ENCODE results near the gene DUSP22.
A peak's percentile ranks its signal among the peaks of the same experiment; 100 is the strongest.

Gene DUSP22

DNA sequence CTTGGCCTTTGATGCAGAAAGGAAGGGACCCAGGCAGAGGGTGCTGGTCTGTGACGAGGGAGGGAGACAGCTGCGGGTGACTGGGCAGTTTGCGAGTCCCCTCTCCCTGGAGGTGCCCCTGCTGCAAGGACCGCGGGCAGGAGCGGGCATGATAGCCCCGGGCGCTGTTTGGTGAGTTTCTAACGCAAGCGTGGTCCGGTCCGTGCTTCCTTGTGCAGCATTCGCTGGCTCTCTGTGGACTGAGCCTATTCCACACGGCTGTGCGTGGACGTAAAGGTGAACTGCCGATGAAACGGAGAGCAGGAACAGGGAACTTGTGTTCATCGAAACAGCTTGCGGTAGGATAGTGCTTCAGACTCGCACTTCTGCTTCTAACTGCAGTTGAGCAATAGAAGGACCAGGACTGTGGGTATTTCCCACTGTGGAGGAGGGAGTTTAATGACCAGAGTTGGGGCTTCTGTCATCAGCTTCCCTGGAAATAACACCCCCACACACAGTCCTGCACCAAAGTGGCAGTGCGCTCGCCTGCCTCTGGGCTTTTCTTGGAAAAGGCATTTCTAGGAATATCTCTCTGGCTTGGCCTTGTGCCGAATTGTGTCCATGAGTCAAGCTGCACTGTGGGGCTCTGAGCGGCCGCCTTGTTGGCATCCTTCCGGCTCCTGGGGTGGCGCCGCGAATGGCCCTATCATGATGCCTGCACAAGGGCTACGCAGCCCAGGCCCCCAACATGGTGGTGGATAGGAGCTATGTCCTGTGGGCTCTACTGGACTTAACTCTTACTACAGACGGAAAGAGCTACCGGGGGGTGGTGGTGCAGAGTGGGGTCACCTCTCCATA lies 48.9 kb downstream of the DUSP22 start:
- DNase-seq, result peak; percentile 27 to 71

DNA sequence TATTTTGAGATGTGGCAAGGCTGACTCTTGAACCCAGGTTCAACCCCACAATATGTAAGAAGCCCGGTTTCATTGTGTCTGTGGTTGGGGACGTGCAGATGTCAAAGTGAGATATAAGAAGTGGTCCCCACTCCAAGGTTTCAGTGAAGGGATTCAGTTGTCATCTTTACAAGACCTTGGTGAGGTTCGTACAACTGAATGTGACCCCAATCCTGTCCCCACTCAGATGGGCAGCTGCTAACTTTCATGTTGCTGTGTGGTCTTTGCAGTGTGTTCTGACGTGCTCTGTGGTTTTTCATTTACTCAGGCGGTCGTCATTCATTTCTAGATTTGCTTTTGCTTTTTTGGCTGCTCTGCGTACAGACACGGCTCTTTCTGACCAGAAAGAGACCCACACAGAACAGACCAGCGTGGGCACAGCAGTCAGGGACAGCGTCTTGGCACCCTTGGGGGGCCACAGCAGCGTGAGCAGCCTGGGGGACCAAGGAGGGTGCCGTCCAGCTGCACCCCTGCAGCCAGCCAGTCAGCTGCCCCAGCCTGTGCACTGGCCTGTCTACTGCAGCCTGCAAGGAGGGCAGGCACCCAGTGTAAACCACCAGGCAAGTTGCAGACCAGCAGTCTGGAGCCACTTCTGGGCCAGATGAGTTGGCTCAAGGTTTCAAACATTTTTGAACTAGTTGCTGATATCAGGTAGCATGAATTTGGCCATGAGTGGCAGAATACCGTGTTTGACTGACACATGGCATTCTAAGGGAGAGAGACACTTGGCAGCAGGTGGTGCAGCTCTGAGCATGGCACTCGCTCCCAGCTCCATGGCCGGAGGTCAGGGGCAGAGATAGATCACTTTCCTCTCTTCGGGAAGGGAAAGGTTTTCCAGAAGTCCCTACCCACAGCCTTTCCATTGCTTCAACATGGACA lies 49.9 kb downstream of the DUSP22 start:
- no peak for DNase-seq

GRCh38 chr6:342832-343179 lies 50.5 kb downstream of the DUSP22 start:
- DNase-seq, result no peak

DNA sequence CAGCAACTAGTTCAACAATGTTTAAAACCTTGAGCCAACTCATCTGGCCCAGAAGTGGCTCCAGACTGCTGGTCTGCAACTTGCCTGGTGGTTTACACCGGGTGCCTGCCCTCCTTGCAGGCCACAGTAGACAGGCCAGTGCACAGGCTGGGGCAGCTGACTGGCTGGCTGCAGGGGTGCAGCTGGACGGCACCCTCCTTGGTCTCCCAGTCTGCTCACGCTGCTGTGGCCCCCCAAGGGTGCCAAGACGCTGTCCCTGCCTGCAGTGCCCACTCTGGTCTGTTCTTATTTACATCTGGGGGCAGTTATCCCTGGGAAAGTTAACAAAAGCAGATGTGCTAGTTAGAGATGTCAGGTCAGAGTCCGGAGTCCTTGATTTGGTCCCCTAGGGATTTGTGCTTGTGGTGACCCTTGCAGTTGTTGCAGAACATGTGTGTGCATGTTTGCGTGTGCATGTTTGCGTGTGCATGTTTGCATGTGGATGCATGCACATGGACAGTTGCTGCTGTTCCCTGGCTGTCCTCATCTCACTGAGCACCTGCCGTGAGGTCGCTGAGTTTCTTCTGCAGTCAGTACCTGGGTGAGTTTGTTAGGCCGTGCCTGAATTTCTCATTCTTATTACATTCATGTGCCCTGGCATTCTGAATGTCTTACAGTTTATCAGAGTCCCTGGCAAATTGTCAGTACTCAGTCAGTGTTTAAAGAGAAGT lies 51.1 kb downstream of the DUSP22 start:
- DNase-seq, result no peak

GRCh38 chr6:343960-344815 lies 51.9 kb downstream of the DUSP22 start:
- DNase-seq, result no peak

DNA sequence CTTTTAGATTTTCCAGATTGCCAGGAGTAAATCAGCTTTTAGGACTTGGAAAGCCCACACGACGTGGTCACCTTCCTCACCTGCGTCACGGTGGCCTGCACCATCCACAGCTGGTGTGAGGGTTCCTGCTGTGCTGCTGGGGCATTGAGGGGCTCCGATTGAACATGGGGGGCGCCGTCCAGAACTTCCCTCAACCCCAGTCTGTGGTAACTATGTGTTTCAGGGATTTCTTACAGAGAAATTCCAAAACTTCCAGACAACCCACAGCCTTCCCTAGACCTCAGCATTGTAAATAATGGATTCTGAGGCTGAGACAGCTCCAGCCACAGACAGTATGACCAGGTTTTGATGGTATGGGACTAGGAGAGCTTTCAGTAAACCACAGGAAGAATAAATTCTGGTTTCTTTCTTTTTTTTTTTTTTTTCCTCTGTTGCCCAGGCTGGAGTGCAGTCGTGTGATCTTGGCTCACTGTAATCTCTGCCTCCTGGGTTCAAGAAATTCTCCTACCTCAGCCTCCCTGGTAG lies 52.6 kb downstream of the DUSP22 start:
- no peak for DNase-seq

DNA sequence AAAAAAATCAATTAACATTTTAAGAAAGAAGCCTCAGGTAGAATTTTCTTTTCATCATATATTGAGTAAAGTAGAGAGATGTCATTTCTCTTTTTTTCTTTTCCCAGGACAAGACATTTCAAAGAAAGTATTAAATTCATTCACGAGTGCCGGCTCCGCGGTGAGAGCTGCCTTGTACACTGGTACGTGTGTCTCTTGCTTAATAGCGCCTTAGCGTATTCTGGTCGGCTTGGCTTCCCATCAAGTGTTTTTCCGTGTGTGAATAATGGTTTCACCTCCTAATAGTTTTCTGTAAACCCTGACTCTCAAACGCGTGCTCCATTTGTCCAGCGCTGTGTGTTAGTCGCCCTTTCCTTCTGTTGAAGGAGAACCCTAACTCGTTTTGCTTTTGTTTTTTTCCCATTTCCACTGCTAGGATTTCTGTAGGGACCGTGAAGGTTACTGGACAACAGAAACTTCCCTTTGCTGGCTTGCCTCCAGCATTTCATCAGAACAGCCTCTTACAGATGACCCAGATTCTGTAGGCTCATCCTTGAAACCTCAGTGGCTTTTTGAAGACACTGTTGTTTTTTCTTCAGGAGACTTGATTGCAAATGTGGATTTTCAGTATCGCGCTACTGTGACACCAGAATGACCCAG lies 53.6 kb downstream of the DUSP22 start:
- no peak for DNase-seq

DNA sequence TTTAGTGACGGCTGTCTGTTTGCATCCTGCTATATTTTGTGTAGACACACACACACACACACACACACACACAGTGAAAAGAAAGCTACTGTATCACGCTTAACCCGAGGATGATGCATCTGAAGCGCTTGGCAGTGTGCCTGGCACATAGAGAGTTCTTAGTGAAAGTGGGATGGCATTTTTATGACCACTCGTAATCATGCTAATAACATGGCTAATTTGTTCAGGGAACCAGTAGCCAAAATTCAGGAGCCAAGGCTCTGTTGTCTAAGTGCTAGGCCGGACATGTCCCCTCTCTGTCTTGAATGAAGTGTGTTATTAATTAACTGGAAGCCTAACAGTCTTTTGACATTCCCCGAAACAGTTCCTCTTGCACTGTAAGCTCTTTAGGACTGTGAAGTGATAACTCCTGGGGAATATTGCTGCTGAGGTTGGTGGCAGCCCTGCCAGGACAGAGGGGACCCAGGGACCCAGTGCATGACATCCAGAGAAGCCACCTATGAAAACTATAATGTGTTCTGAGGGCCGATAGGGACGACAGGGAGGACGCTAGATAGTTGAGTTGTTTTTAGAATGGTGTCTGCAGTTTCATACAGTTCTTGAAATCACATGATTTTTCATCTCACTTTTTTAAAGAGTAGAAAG lies 54.2 kb downstream of the DUSP22 start:
- no peak for DNase-seq

GRCh38 chr6:347232-347631 lies 54.9 kb downstream of the DUSP22 start:
- DNase-seq, result peak in 1 of 2 donors; percentile 31

DNA sequence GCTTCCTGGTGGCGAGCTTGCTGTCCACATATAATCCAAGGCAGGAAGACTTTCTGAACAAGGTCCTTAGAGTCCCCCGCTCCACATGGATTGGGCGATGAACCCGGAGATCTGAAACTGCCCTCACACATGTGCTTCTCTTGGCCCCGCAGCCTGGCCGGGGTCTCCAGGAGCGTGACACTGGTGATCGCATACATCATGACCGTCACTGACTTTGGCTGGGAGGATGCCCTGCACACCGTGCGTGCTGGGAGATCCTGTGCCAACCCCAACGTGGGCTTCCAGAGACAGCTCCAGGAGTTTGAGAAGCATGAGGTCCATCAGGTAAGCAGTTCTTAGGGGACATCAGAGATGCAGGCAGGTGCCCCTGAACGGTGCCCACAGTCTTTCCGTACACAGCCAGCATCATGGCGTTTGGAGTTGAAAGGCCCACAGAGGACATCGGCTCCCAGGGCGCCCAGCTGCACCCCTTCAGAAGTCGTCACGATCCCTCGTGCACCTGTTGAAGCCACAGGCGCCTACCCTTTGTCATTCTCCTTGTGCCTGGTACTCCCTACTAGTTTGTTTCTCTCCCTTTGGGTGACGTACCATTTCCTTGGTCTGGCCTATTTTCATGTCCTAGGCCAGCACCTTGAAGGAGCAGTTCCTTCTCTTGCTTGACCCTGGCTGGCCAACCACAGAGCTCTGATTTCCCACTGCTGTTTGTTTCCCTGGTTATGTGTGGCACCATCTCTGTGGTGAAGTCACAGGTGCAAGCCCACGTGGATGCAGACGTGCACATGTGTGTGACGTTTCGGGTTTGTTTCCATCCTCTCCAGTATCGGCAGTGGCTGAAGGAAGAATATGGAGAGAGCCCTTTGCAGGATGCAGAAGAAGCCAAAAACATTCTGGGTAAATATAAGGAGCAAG lies 55.9 kb downstream of the DUSP22 start:
- DNase-seq, result no peak

- DNase-seq, result no peak
Observed at GRCh38 chr6:348860-349396, 56.6 kb downstream of the DUSP22 start.

DNA sequence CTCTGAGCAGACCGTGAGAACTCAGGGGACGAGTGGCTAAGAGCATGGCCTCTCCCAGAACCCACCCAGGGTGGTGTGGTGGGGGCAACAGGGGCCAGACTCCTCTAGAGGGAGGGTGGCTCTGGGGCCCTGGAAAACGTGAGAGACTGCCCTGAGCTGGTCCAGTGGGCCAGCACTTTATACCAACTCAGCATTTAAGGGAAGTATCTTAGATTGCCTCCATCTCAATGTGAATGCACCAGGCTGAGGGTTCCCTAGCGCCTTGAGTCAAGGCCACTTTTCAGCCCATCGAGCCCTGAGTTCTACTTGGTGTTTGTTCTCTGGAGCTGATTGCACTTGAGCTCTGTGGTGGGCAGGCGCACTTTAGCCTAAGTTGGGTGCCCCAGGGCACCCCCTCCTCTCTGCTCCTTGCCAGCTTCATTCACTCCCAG lies 57.2 kb downstream of the DUSP22 start:
- no peak for DNase-seq

DNA sequence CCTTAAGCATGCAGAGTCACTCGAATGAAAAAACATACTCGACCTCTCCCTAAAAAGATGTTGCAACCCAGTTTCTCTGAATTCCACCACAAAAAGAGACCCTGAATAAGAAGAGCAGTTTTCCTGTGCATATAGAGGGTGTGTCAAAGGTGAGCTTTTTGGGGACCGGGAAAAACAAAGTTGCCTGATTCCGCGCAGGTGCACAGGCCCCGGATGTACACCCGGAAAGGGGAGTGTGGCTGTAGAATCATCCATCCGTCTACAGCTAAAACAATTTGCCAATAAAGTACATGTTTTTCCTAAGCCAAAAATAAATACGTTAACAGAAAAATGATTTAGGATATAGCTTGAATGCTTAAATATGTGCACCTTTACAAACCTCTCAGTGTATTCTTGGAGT lies 58.1 kb downstream of the DUSP22 start:
- DNase-seq, result no peak

- no peak for DNase-seq
Observed at GRCh38 chr6:351011-351866, 59.0 kb downstream of the DUSP22 start.

- DNase-seq, result no peak
Observed at GRCh38 chr6:351867-352289, 59.6 kb downstream of the DUSP22 start.

DNA sequence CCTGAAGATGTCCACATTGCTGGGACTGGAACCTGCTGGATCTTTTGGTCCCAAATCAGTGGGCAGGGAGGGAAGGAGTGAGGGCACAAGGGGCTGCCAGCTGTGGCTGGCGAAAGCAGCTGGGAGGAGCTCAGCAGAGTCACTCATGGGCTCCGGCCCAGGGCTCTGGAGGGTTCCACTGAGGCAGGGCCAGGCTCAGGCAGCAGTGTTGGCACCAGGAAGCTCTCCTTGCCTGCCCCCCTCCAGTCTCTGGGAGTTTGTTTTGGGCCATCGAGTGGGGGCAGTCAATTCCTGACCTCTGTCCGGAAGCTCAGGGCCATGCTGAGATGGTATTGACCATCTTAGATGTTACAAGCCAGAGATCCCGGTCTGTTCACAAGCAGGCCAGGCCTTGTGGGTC lies 60.2 kb downstream of the DUSP22 start:
- DNase-seq, result no peak

DNA sequence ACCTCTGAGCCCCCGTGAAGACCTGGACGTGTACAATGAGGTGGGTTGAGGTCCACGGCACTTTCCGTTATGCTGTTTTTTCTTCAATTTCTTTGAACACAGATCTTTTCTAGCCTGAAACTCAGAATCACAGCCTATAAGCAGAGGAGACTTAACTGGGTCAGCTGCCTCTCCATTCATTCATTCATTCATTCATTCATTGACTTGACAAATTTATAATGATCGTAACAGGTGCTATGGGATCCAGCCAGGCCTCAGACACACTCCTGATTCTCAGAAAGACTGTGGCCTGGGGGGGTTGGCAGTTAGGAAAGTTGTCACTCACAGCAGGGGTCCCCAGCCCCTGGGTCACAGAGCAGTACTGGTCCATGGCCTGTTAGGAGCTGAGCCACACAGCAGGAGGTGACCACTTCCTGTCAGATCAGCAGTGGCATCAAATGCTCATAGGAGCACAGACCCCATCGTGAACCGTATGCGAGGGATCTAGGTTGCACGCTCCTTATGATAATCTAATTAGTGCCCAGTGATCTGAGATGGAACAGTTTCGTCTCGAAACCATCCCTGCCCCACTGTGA lies 60.7 kb downstream of the DUSP22 start:
- no peak for DNase-seq
